ENCODE measurements around the gene ZSCAN18. TPM values are rescaled to one million over a fixed set of nuclear protein-coding genes. Genes with fewer than 3 reads are reported as not detected.
A peak's percentile ranks its signal among the peaks of the same experiment; 100 is the strongest.

ZSCAN18 gene
- total RNA-seq, 1 donor from 2014 or later: 3.0 TPM

DNA sequence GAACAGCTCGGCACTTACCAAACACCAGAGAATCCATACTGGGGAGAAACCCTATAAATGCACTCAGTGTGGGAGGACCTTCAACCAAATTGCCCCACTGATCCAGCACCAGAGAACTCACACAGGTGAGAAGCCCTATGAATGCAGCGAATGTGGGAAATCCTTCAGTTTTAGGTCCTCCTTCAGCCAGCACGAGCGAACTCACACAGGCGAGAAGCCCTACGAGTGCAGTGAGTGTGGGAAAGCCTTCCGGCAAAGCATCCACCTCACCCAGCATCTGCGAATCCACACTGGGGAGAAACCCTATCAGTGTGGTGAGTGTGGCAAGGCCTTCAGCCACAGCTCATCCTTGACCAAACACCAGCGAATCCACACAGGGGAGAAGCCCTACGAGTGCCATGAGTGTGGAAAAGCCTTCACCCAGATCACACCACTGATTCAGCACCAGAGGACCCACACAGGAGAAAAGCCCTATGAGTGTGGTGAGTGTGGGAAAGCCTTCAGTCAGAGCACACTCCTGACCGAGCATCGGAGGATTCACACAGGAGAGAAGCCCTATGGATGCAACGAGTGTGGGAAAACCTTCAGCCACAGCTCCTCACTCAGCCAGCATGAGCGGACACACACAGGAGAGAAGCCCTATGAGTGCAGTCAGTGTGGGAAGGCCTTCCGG, 30.7 kb downstream of the ZSCAN18 start:
- Mint-ChIP-seq H3K4me3 (ENCODE audit: low read depth) (no peak overlapping the region), H3K27ac (no peak overlapping the region), H3K9me3 (peaks cover 71% of the 10 kb centered on the region), H3K4me1 (ENCODE audit: low read depth) (no peaks in the 10 kb centered on the region), H3K36me3 (ENCODE audit: low read depth) (peaks cover 9% of the 10 kb centered on the region), H3K27me3 (ENCODE audit: low read depth) (no peaks in the 10 kb centered on the region)
- intact Hi-C loops (cut with micrococcal nuclease): no loop called here
- no peak for DNase-seq (ENCODE audit: low spot score)

DNA sequence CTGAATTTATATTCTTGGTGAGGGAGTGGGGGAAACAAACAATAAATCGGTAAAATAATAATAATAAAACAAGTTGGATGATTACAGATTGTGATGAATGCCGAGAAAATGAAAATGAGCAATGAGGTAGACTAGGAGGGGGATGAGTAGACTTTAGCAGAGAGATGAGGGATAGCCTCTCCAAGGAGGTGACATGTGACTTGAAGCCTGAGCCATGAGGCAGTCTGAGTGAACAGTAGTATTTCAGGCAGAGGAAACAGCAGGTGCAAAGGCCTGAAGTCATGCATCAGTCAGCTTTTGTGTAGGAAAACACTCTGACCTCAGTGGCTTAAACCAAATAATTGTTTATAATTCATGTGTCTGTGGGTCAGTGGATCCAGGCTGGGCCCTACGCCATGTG, 34.3 kb downstream of the ZSCAN18 start:
- Mint-ChIP-seq H3K36me3 (ENCODE audit: low read depth) (peaks cover 11% of the 10 kb centered on the region), H3K4me1 (ENCODE audit: low read depth) (no peaks in the 10 kb centered on the region), H3K27me3 (ENCODE audit: low read depth) (no peaks in the 10 kb centered on the region), H3K9me3 (peaks cover 77% of the 10 kb centered on the region), H3K27ac (no peak overlapping the region), H3K4me3 (ENCODE audit: low read depth) (no peak overlapping the region)
- intact Hi-C loops (cut with micrococcal nuclease): no loop called here
- DNase-seq (ENCODE audit: low spot score): no peak

DNA sequence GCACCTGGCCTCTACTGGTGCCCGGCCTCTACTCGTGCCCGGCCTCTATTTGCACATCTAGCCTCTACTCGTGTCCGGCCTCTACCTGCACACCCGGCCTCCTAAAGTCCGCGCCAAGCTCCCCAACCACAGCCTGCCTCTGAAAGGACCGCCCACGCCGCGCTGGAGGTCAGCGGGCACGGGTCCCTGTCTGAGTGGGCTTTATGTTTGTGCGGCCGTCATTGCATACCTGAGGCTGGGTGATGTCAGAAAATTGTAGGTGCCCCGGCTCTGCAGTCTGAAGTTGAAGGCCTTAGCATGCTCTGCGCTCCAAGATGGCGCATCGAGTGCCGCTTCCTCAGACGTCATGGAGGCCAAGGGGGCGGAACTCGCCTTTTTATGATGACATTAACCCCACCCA, 37.8 kb downstream of the ZSCAN18 start:
- Mint-ChIP-seq H3K36me3 (ENCODE audit: low read depth) (peaks cover 14% of the 10 kb centered on the region), H3K27ac (no peak overlapping the region), H3K4me1 (ENCODE audit: low read depth) (no peaks in the 10 kb centered on the region), H3K27me3 (ENCODE audit: low read depth) (no peaks in the 10 kb centered on the region), H3K9me3 (peaks cover 64% of the 10 kb centered on the region), H3K4me3 (ENCODE audit: low read depth) (no peak overlapping the region)
- no peak for DNase-seq (ENCODE audit: low spot score)
- intact Hi-C loops (cut with micrococcal nuclease): no loop called here

DNA sequence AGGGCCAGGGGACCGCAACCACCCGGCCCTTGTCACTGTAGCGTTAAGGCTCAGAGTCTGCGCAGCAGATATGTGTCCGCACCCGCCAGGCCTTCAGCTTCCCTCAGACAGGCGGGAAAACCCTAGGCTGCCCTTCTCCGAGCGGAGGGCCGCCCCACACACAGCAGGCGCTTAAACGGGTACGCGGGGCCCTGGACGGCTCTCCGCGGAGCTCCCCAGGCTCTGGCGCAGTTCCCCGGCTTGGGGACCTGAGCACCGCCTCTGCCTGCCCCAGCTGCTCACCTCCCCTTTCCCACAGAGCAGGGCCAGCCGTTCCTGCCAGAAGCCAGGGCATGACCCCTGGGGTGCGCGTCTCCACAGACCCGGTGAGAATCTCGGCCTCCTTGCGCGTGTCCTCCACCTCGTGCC, 38.4 kb downstream of the ZSCAN18 start:
- intact Hi-C loops (cut with micrococcal nuclease): no loop called here
- H3K27ac Mint-ChIP-seq: no peak overlapping the region
- H3K4me3 Mint-ChIP-seq (ENCODE audit: low read depth): no peak overlapping the region
- no peak for DNase-seq (ENCODE audit: low spot score)
- no peaks in the 10 kb centered on the region for H3K4me1 Mint-ChIP-seq (ENCODE audit: low read depth)
- H3K36me3 Mint-ChIP-seq (ENCODE audit: low read depth): peaks cover 14% of the 10 kb centered on the region
- no peaks in the 10 kb centered on the region for H3K27me3 Mint-ChIP-seq (ENCODE audit: low read depth)
- peaks cover 64% of the 10 kb centered on the region for H3K9me3 Mint-ChIP-seq

- Mint-ChIP-seq H3K27me3 (ENCODE audit: low read depth) (no peaks in the 10 kb centered on the region), H3K9me3 (peaks cover 65% of the 10 kb centered on the region), H3K27ac (no peak within 1 kb of the TSS), H3K36me3 (ENCODE audit: low read depth) (peaks cover 14% of the 10 kb centered on the region), H3K4me1 (ENCODE audit: low read depth) (no peaks in the 10 kb centered on the region), H3K4me3 (ENCODE audit: low read depth) (peak within 1 kb of the TSS; percentile 21)
- intact Hi-C loops (cut with micrococcal nuclease): no loop called here
- no peak for DNase-seq (ENCODE audit: low spot score)
Observed at GRCh38 chr19:58059003-58059670, 38.9 kb downstream of the ZSCAN18 start, which contains the start of gene ZNF135. Gene ZNF135 (plus strand): TSS chr19:58059282. CDS start chr19:58060003, 721 bp downstream.

DNA sequence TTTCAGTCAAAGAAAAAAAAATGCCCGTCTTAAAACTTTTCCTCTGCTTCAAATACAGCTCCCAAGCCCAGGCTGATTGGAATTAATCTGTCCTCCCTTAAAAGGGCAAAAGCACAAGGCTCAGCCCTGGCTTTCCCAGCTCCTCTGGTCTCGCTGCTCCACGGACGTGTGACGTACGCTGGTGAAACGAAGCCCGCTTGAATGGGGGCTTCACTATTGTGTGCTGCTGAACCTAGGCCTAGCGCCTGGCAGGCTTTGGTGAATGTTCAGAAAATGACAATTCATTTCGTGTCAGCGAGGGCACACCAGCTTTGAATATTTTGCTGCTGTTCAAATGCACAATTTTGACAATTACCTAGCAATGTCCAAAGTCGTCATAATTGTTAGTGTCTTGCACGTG, 39.6 kb downstream of the ZSCAN18 start:
- no peak for DNase-seq (ENCODE audit: low spot score)
- Mint-ChIP-seq H3K4me3 (ENCODE audit: low read depth) (no peak overlapping the region), H3K36me3 (ENCODE audit: low read depth) (peaks cover 14% of the 10 kb centered on the region), H3K9me3 (peaks cover 58% of the 10 kb centered on the region), H3K27me3 (ENCODE audit: low read depth) (no peaks in the 10 kb centered on the region), H3K27ac (no peak overlapping the region), H3K4me1 (ENCODE audit: low read depth) (no peaks in the 10 kb centered on the region)
- intact Hi-C loops (cut with micrococcal nuclease): no loop called here

GRCh38 chr19:58056861-58057260, 41.2 kb downstream of the ZSCAN18 start:
- Mint-ChIP-seq H3K36me3 (ENCODE audit: low read depth) (peaks cover 14% of the 10 kb centered on the region), H3K4me3 (ENCODE audit: low read depth) (no peak overlapping the region), H3K4me1 (ENCODE audit: low read depth) (no peaks in the 10 kb centered on the region), H3K27me3 (ENCODE audit: low read depth) (no peaks in the 10 kb centered on the region), H3K27ac (no peak overlapping the region), H3K9me3 (peaks cover 53% of the 10 kb centered on the region)
- intact Hi-C loops (cut with micrococcal nuclease): no loop called here
- DNase-seq (ENCODE audit: low spot score): no peak

DNA sequence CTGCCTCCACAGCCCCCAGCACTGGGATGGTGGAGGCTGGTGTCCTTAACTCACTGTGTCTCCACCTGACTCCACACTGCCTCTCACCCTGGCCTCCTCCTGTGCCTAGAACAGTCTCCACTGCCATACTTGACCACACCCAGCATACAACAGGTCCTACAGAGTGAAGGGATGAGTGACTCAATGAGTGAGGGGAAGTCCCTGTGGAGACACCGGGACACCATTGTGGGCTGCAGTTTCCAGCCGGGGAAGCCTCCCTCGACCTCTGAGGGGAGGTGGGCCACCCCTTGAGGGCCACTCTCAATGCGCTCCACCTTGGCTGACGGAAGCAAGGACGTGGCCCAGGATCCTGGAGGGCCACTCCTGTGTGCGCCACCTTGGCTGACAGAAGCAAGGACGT, 41.8 kb downstream of the ZSCAN18 start:
- H3K4me1 Mint-ChIP-seq (ENCODE audit: low read depth): no peaks in the 10 kb centered on the region
- H3K36me3 Mint-ChIP-seq (ENCODE audit: low read depth): peaks cover 18% of the 10 kb centered on the region

GRCh38 chr19:58054901-58055874, 42.8 kb downstream of the ZSCAN18 start:
- Mint-ChIP-seq H3K36me3 (ENCODE audit: low read depth) (peaks cover 18% of the 10 kb centered on the region), H3K9me3 (peaks cover 51% of the 10 kb centered on the region), H3K4me1 (ENCODE audit: low read depth) (no peaks in the 10 kb centered on the region), H3K4me3 (ENCODE audit: low read depth) (no peak overlapping the region), H3K27me3 (ENCODE audit: low read depth) (no peaks in the 10 kb centered on the region), H3K27ac (no peak overlapping the region)
- no peak for DNase-seq (ENCODE audit: low spot score)
- intact Hi-C loops (cut with micrococcal nuclease): no loop called here

More for the DNA sequence above, 41.8 kb downstream of the ZSCAN18 start:
- intact Hi-C loops (cut with micrococcal nuclease): no loop called here
- H3K4me3 Mint-ChIP-seq (ENCODE audit: low read depth): no peak overlapping the region
- DNase-seq (ENCODE audit: low spot score): no peak
- peaks cover 52% of the 10 kb centered on the region for H3K9me3 Mint-ChIP-seq
- no peaks in the 10 kb centered on the region for H3K27me3 Mint-ChIP-seq (ENCODE audit: low read depth)
- H3K27ac Mint-ChIP-seq: no peak overlapping the region

GRCh38 chr19:58053480-58054156, 44.4 kb downstream of the ZSCAN18 start:
- peaks cover 59% of the 10 kb centered on the region for H3K9me3 Mint-ChIP-seq
- peaks cover 18% of the 10 kb centered on the region for H3K36me3 Mint-ChIP-seq (ENCODE audit: low read depth)
- no peak for DNase-seq (ENCODE audit: low spot score)
- H3K4me3 Mint-ChIP-seq (ENCODE audit: low read depth): no peak overlapping the region
- intact Hi-C loops (cut with micrococcal nuclease): no loop called here
- H3K4me1 Mint-ChIP-seq (ENCODE audit: low read depth): no peaks in the 10 kb centered on the region
- H3K27ac Mint-ChIP-seq: no peak overlapping the region
- no peaks in the 10 kb centered on the region for H3K27me3 Mint-ChIP-seq (ENCODE audit: low read depth)

GRCh38 chr19:58052256-58052655, 45.8 kb downstream of the ZSCAN18 start:
- Mint-ChIP-seq H3K4me1 (ENCODE audit: low read depth) (no peaks in the 10 kb centered on the region), H3K27ac (no peak overlapping the region)
- no peak for DNase-seq (ENCODE audit: low spot score)

GRCh38 chr19:58047672-58048071, 50.4 kb downstream of the ZSCAN18 start:
- intact Hi-C loops (cut with micrococcal nuclease): no loop called here
- no peaks in the 10 kb centered on the region for H3K4me1 Mint-ChIP-seq (ENCODE audit: low read depth)
- peaks cover 8% of the 10 kb centered on the region for H3K36me3 Mint-ChIP-seq (ENCODE audit: low read depth)
- no peak overlapping the region for H3K4me3 Mint-ChIP-seq (ENCODE audit: low read depth)
- H3K9me3 Mint-ChIP-seq: peaks cover 60% of the 10 kb centered on the region
- H3K27me3 Mint-ChIP-seq (ENCODE audit: low read depth): no peaks in the 10 kb centered on the region
- no peak for DNase-seq (ENCODE audit: low spot score)
- H3K27ac Mint-ChIP-seq: no peak overlapping the region

More at GRCh38 chr19:58052256-58052655, 45.8 kb downstream of the ZSCAN18 start:
- intact Hi-C loops (cut with micrococcal nuclease): no loop called here
- Mint-ChIP-seq H3K27me3 (ENCODE audit: low read depth) (no peaks in the 10 kb centered on the region), H3K36me3 (ENCODE audit: low read depth) (peaks cover 15% of the 10 kb centered on the region), H3K9me3 (peaks cover 60% of the 10 kb centered on the region), H3K4me3 (ENCODE audit: low read depth) (no peak overlapping the region)

Data from activated T-helper 2 cell treated with anti-CD3 and anti-CD28 coated beads, Interferon-gamma antibody, Interleukin-2, Interleukin-4, amounts not matched to agents 10 μg/mL and 5 μg/mL and 100 μg/mL, durations not matched to agents 14 hours and 24 hours and 36 hours (primary cell).